Limb (tissue), 2 donors: ENCODE measurements around the gene FOXO6.

Experiments used
- DNase-seq, 2 donors: peaks; one replicate each; pipeline ENCODE4 v3.0.0-alpha.2; 2016; ENCODE audit errors: extremely low spot score in 2 of 2

FOXO6 gene

GRCh38 chr1:41365772-41366454 is 4.7 kb downstream of the FOXO6 start:
- DNase-seq = peak in 1 of 2 donors; percentile 74

- no peak for DNase-seq
Observed at GRCh38 chr1:41366455-41367287, 5.4 kb downstream of the FOXO6 start.

- no peak for DNase-seq
Observed at GRCh38 chr1:41367288-41367642, 6.0 kb downstream of the FOXO6 start.

DNA sequence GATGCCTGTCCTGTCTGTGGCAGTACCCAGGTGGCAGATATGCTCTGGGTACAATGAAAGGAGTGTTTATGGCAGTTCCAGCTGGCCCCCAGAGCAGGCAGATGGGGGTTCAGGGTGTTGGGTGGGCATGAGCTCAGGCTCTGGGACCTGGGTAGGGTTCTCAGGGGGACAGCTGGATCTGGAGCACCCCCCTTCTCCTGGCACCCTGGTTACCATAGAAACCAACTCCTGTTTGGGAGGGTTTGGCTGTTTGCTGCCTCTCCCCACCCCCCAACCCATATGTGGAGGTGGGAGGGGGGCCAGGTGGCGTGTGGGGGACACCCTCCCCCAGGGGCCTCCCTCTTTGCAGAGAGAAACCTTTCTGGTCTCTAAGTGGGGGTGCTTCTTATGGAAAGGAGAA is 7.1 kb downstream of the FOXO6 start:
- no peak for DNase-seq

DNA sequence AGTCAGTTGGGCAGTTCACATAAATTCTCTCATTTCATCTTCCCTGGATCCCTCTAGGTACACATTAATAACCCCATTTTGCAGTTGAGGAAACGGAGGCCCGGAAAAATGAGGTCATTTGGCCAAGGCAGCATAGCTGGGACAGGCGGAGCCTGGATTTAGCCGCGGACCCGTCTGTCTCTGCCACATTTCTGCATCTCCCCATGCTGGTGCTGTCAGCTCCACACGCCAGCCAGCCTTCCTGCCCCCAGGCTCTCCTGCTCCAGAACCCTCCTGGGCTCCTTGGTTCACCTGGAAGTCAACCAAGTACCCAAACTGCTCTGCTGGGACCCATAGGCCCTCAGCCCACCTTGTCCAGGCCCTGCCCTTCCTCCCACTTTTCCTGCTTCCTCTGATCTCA is 7.6 kb downstream of the FOXO6 start:
- no peak for DNase-seq

DNA sequence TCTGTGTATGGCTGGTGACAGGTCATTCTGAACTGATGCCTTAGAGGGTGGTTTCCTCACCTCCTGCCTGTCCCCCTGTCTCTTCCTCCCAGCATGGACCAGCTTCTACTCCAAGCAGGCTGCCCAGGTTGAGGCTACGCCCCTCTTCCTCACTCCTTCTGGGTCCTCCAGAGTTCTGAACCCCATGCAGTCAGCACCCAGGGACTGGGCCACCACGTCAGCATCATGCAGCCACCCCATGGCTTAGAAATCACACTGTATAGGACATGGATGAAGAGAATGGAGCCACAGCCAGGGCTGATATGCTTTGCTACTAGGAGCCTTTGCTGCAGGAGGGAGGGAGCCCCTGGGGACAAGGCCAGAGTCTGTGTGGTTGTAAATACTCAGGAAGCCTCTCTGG is 8.3 kb downstream of the FOXO6 start:
- no peak for DNase-seq

DNA sequence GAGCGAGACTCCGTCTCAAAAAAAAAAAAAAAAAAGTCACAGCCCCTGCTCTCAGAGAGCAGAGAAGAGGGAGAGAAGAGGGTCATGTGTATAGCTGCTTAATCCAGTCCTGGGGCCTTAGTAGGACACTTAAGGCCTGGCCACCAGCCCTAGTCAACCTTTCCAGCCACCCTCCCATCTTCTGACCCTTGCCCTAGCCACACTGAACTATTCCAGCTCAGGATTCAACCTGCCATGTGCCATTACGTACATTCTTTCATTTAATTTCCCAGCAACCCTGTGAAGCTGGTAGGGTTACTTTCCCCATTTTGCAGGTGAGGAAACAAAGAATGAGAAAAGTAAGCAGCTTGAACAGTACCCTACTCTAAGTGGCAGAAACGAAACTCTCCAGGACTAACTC is 9.0 kb downstream of the FOXO6 start:
- DNase-seq = no peak

- no peak for DNase-seq
Observed at GRCh38 chr1:41370756-41371420, 9.7 kb downstream of the FOXO6 start.

- peak; percentile 82 to 83 for DNase-seq
Observed at GRCh38 chr1:41371630-41372599, 10.7 kb downstream of the FOXO6 start.

DNA sequence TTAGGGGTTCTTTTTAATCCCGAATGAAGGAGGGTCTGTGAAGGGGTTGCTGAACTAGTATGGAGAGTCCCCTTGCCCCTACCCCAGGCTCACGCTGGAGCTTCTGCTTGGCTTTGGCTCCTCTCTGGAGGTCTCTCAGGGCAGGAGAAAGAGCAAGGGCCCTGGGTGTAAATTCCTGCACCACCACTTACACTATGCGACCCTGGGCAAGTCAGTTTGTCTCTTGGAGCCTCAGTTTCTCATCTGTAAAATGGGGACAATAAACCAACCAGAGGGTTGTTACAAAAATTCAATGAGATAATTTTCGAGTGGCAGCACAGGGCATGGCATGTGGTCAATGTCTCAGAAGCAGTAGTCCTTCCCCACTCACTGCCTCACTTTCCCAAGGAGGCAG is 11.4 kb downstream of the FOXO6 start:
- DNase-seq = no peak

GRCh38 chr1:41373373-41373772 is 12.1 kb downstream of the FOXO6 start:
- no peak for DNase-seq

DNA sequence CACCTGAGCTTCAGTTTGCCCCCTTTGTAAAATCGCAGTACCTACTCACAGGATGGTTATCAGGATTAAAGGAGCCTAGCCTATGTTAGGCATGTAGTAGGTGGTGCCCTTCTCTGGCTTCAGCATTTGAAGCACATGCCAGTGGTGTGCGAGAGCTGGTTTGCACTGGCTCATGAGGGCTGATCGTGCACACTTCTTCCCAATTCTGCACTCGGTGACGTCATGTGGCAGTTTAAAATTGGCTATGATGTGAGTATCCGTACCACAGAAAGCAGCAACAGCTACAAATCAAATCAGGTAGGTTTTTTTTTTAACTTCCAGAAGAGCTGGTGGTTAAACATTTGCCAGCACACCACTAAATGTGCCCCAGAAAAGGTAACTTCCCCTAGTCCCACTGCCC is 13.5 kb downstream of the FOXO6 start:
- no peak for DNase-seq

- no peak for DNase-seq
Observed at GRCh38 chr1:41377397-41377796, 16.2 kb downstream of the FOXO6 start.

DNA sequence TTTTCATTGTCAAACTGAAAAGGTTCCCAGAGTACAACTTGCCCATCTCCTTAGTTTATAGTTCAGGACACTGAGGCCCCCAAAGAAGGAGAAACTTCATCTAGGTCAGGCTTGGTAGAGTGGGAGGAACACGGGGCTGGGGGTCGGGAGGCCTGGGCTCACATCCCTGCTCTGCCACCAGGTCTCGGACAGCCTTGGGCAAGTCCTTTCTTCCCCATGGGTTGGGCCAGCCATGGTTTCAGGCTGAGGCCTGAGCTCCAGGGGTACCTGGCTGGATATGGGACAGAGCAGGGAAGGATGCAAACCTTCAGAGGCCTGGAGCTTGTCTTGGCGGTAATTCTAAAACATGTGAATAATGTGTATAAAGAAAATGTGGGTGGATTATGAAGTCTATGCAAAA is 17.0 kb downstream of the FOXO6 start:
- DNase-seq = no peak

DNA sequence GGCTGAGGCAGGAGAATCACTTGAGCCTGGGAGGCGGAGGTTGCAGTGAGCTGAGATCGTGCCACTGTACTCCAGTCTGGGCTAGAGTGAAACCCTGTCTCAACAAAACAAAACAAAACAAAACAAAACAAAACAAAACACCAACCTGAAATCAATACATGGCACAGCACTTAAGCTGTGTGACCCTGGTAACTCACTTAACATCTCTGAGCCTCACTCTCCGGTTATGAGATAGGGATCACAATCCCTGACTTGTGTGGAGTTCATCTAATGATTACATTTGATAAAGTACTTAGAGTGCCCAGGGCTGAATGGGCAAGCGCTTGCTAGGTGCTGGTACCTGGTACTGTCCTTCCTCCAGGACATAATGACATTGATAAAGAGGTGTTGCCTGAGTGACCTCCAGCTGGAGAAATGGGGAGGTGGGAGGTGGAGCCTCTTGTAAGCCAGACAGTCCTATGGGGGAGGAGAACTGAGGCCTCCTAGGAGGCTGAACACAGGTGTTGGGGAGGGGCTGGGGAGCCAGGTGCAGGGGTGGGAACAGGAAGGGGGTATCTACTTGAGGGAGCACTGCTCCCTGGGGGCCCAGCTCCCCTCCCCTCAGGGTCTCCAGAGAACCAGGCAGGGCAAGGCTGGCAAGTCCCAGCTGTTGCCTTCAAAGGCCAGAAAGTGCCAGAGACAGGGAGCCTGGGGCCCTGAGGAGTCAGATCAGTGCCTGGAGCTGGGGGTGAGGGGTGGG is 17.9 kb downstream of the FOXO6 start:
- DNase-seq = no peak

DNA sequence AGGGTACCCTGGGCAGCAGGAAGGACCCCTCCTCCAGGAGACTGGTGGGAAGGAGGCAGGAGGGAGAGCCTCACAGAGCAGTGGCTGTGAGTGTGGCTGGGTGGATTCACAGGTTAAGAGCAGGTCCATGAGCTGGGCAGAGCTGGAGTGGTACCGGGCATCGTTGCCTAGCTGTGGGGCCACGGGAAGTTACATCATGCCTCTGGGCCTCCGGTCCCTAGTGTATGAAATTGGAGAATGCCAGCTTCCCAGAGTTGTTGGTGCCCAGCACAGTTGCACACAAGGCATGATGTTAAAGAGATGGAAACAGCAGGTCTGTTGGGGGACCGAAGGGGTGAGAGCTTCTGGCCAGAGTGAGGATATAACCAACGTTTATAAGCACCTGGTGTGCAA is 18.5 kb downstream of the FOXO6 start:
- no peak for DNase-seq

- no peak for DNase-seq
Observed at GRCh38 chr1:41380195-41380594, 19.0 kb downstream of the FOXO6 start.

DNA sequence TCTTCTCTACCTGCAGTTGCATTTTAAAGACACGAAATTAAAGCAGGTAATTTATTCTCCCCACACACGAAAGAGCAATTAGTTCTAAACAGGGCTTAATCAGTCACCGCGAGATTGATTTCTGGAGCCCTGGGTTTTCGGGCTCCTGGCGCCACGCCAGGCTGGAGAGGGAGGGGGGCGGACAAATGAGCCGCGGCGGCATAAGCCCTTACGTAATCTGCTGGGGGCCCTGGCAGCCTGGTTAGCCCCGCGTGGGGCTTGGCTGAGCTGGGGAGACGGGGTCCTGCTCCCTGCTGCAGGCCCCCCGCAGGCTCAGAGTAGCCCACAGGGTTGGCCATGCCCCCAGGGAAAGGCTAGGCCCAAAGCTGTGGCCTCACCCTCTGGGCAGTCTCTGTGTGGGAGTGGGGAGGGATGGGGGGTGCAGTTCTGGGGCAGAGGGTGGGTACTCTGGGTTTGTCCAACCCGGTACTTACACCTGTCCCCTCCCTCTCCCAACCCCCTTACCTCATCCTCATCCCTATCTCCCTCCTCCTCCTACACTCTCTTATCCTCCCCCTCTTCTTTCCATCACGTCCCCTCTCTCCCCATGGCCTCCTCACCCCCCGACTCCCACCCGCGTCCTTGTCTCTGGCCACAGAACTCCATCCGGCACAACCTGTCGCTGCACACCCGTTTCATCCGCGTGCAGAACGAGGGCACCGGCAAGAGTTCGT is 19.9 kb downstream of the FOXO6 start:
- DNase-seq = peak in 1 of 2 donors; percentile 85

DNA sequence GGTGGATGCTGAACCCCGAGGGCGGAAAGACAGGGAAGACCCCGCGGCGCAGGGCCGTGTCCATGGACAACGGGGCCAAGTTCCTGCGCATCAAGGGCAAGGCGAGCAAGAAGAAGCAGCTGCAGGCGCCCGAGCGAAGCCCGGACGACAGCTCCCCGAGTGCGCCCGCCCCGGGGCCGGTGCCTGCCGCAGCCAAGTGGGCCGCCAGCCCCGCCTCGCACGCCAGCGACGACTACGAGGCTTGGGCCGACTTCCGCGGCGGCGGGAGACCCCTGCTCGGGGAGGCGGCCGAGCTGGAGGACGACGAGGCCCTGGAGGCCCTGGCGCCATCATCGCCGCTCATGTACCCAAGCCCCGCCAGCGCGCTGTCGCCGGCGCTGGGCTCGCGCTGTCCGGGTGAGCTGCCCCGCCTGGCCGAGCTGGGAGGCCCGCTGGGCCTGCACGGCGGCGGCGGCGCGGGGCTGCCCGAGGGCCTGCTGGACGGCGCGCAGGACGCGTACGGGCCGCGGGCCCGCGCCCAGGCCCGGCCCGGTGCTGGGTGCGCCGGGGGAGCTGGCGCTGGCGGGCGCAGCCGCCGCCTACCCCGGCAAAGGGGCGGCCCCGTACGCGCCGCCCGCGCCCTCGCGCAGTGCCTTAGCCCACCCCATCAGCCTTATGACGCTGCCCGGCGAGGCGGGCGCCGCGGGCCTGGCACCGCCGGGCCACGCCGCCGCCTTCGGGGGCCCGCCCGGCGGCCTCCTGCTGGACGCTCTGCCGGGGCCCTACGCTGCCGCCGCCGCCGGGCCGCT is 20.7 kb downstream of the FOXO6 start:
- DNase-seq = peak in 1 of 2 donors; percentile 70
